HUES64 (cell line): ENCODE data around the gene CHMP3.

Experiments
- H3K27ac ChIP-seq: 2 replicates; pipeline ENCODE4 v1.7.0; 2013; ENCODE audit warnings: low read depth, low read length, inconsistent platforms
- H3K27me3 ChIP-seq: 2 replicates; pipeline ENCODE4 v1.6.1; 2013; ENCODE audit warnings: mild to moderate bottlenecking, low read length; ENCODE audit not compliant: insufficient read depth
- H3K36me3 ChIP-seq: 2 replicates; pipeline ENCODE4 v1.6.1; 2013; ENCODE audit warnings: mild to moderate bottlenecking, low read length; ENCODE audit not compliant: insufficient read depth
- H3K4me1 ChIP-seq: 2 replicates; pipeline ENCODE4 v1.6.1; 2013; ENCODE audit warnings: mild to moderate bottlenecking, low read length, moderate library complexity; ENCODE audit not compliant: insufficient read depth
- H3K4me3 ChIP-seq: 2 replicates; pipeline ENCODE4 v1.5.1; 2013; ENCODE audit warnings: mild to moderate bottlenecking, low read length, moderate library complexity
- H3K9ac ChIP-seq: 2 replicates; pipeline ENCODE4 v1.6.1; 2013; ENCODE audit warnings: mild to moderate bottlenecking, low read depth, low read length
- H3K9me3 ChIP-seq: 2 replicates; pipeline ENCODE4 v1.6.1; 2013; ENCODE audit warnings: low read depth, low read length; ENCODE audit not compliant: insufficient read depth
- WGBS: fragments of 150-250, 120-280 bp; methylation state at CpG from one replicate; pipeline ENCODE4 v1.1.7; 2013; ENCODE audit warnings: missing lambda C conversion rate; 5-methylcytosine and 5-hydroxymethylcytosine counted together

CHMP3 gene

GRCh38 chr2:86485802-86486201 lies 77.4 kb downstream of the CHMP3 start:
- 95% methylated on average over 2 of the region's 3 CpGs for WGBS
- Histone ChIP-seq H3K36me3 (peaks cover 100% of the 10 kb centered on the region), H3K9ac (no peak overlapping the region), H3K4me1 (no peaks in the 10 kb centered on the region), H3K27me3 (no peaks in the 10 kb centered on the region), H3K4me3 (no peak overlapping the region), H3K27ac (no peak overlapping the region), H3K9me3 (no peaks in the 10 kb centered on the region)

- Histone ChIP-seq H3K4me3 (no peak overlapping the region), H3K36me3 (peaks cover 100% of the 10 kb centered on the region), H3K4me1 (no peaks in the 10 kb centered on the region), H3K9me3 (no peaks in the 10 kb centered on the region), H3K27me3 (no peaks in the 10 kb centered on the region), H3K27ac (no peak overlapping the region), H3K9ac (no peak overlapping the region)
These were observed 78.1 kb downstream of the CHMP3 start for GRCh38 chr2:86485103-86485502.

- Histone ChIP-seq H3K4me1 (no peaks in the 10 kb centered on the region), H3K36me3 (peaks cover 100% of the 10 kb centered on the region), H3K9ac (no peak overlapping the region), H3K27ac (no peak overlapping the region), H3K9me3 (no peaks in the 10 kb centered on the region), H3K4me3 (no peak overlapping the region), H3K27me3 (no peaks in the 10 kb centered on the region)
- 95% methylated on average over 3 of the region's 3 CpGs for WGBS
These were observed 78.9 kb downstream of the CHMP3 start for GRCh38 chr2:86484385-86484784.

GRCh38 chr2:86482034-86482433 lies 81.2 kb downstream of the CHMP3 start:
- no peak overlapping the region for H3K9ac ChIP-seq
- H3K4me3 ChIP-seq = no peak overlapping the region
- H3K36me3 ChIP-seq = peaks cover 97% of the 10 kb centered on the region
- H3K9me3 ChIP-seq = no peaks in the 10 kb centered on the region
- H3K27ac ChIP-seq = no peak overlapping the region
- no peaks in the 10 kb centered on the region for H3K27me3 ChIP-seq
- peaks cover 7% of the 10 kb centered on the region; the same call in 1 of the 2 replicates for H3K4me1 ChIP-seq
- WGBS = 96% methylated on average over 2 of the region's 3 CpGs

- Histone ChIP-seq H3K4me3 (no peak overlapping the region), H3K27me3 (no peaks in the 10 kb centered on the region), H3K36me3 (peaks cover 97% of the 10 kb centered on the region), H3K9me3 (no peaks in the 10 kb centered on the region), H3K4me1 (peaks cover 7% of the 10 kb centered on the region; the same call in 1 of the 2 replicates), H3K9ac (no peak overlapping the region), H3K27ac (no peak overlapping the region)
- 85% methylated on average over 7 of the region's 7 CpGs for WGBS
These were observed 83.1 kb downstream of the CHMP3 start for GRCh38 chr2:86480105-86480504.

- H3K9ac ChIP-seq = no peak overlapping the region
- no peak overlapping the region for H3K27ac ChIP-seq
- H3K4me1 ChIP-seq = peaks cover 7% of the 10 kb centered on the region; the same call in 1 of the 2 replicates
- peaks cover 95% of the 10 kb centered on the region for H3K36me3 ChIP-seq
- no peak overlapping the region for H3K4me3 ChIP-seq
- H3K27me3 ChIP-seq = no peaks in the 10 kb centered on the region
- H3K9me3 ChIP-seq = no peaks in the 10 kb centered on the region
These were observed 85.9 kb downstream of the CHMP3 start for GRCh38 chr2:86477349-86477748.

GRCh38 chr2:86476918-86477317 lies 86.3 kb downstream of the CHMP3 start:
- H3K27ac ChIP-seq = no peak overlapping the region
- H3K4me1 ChIP-seq = peaks cover 7% of the 10 kb centered on the region; the same call in 1 of the 2 replicates
- H3K4me3 ChIP-seq = no peak overlapping the region
- WGBS = 93% methylated on average over 3 of the region's 3 CpGs
- no peaks in the 10 kb centered on the region for H3K9me3 ChIP-seq
- no peak overlapping the region for H3K9ac ChIP-seq
- H3K36me3 ChIP-seq = peaks cover 94% of the 10 kb centered on the region
- no peaks in the 10 kb centered on the region for H3K27me3 ChIP-seq

- Histone ChIP-seq H3K9me3 (no peaks in the 10 kb centered on the region), H3K27ac (no peak overlapping the region), H3K9ac (no peak overlapping the region), H3K4me3 (no peak overlapping the region), H3K36me3 (peaks cover 94% of the 10 kb centered on the region), H3K27me3 (no peaks in the 10 kb centered on the region), H3K4me1 (peaks cover 7% of the 10 kb centered on the region; the same call in 1 of the 2 replicates)
These were observed 87.2 kb downstream of the CHMP3 start for GRCh38 chr2:86476092-86476491.

- H3K27ac ChIP-seq = no peak overlapping the region
- no peaks in the 10 kb centered on the region for H3K9me3 ChIP-seq
- H3K4me3 ChIP-seq = no peak overlapping the region
- no peak overlapping the region for H3K9ac ChIP-seq
- H3K27me3 ChIP-seq = no peaks in the 10 kb centered on the region
- over 99% methylated on average over 4 of the region's 6 CpGs for WGBS
- H3K4me1 ChIP-seq = no peaks in the 10 kb centered on the region
- peaks cover 97% of the 10 kb centered on the region for H3K36me3 ChIP-seq
These were observed 91.6 kb downstream of the CHMP3 start for GRCh38 chr2:86471637-86472036.

- peaks cover 97% of the 10 kb centered on the region for H3K36me3 ChIP-seq
- H3K9ac ChIP-seq = no peak overlapping the region
- no peaks in the 10 kb centered on the region for H3K4me1 ChIP-seq
- no peaks in the 10 kb centered on the region for H3K9me3 ChIP-seq
- WGBS = 97% methylated on average over 1 of the region's 1 CpG
- H3K27ac ChIP-seq = no peak overlapping the region
- H3K27me3 ChIP-seq = no peaks in the 10 kb centered on the region
- no peak overlapping the region for H3K4me3 ChIP-seq
These were observed 92.4 kb downstream of the CHMP3 start for GRCh38 chr2:86470890-86471289.

- 96% methylated on average over 6 of the region's 7 CpGs for WGBS
- H3K36me3 ChIP-seq = peaks cover 98% of the 10 kb centered on the region
These were observed 94.8 kb downstream of the CHMP3 start for GRCh38 chr2:86468162-86469033.

More at GRCh38 chr2:86468162-86469033, 94.8 kb downstream of the CHMP3 start:
- Histone ChIP-seq H3K4me1 (no peaks in the 10 kb centered on the region), H3K9ac (no peak overlapping the region), H3K9me3 (no peaks in the 10 kb centered on the region), H3K27ac (no peak overlapping the region), H3K27me3 (no peaks in the 10 kb centered on the region), H3K4me3 (no peak overlapping the region)
